Measurements from ENCODE around the gene GNG2. TPM values are rescaled to one million over a fixed set of nuclear protein-coding genes. Genes with fewer than 3 reads are reported as not detected.

The GNG2 gene
- total and polyA plus RNA-seq, 2 of the 8 experiments (the other 6 are each of a cell fraction or from before 2014, with no cell fraction given): 8.2 to 17.9 TPM

- TF ChIP-seq CTCF (IDR thresholded peaks at IDR 0.05; ENCODE audit: control extremely low read depth in 1 of 3, insufficient read depth in 1 of 3, low read depth in 1 of 3, low read length in 3 of 3): no peak
- TF ChIP-seq EGR1 (IDR thresholded peaks at IDR 0.05; ENCODE audit: borderline replicate concordance, low read depth, low read length): no peak
- no peak for TF ChIP-seq CBX8 (IDR thresholded peaks at IDR 0.05; ENCODE audit: borderline replicate concordance, low read depth, low read length)
- no peak for TF ChIP-seq KDM4A (IDR thresholded peaks at IDR 0.05; ENCODE audit: low read depth, low read length, severe bottlenecking)
- no peak for TF ChIP-seq TEAD4 (IDR thresholded peaks at IDR 0.05; ENCODE audit: low read depth, low read length)
- no peak for TF ChIP-seq KDM5A (IDR thresholded peaks at IDR 0.05; ENCODE audit: low read length)
- no peak for TF ChIP-seq SRF (IDR thresholded peaks at IDR 0.05; ENCODE audit: low read depth, low read length)
- TF ChIP-seq SIRT6 (IDR thresholded peaks at IDR 0.05; ENCODE audit: low read length): no peak
- TF ChIP-seq MAX (IDR thresholded peaks at IDR 0.05): no peak
Observed at GRCh38 chr14:51981218-51981854, 120.9 kb downstream of the GNG2 start (continued).
